Measurements from ENCODE around the gene DUOXA2. TPM values are rescaled to one million over a fixed set of nuclear protein-coding genes. Genes with fewer than 3 reads are reported as not detected.
A peak's percentile ranks its signal among the peaks of the same experiment; 100 is the strongest.

DUOXA2 gene
- total RNA-seq, 1 experiment from 2014 or later: not detected

- DNase-seq (ENCODE audit: low spot score): no peak
- H3K9me3 Mint-ChIP-seq: no peaks in the 10 kb centered on the region
- no peaks in the 10 kb centered on the region for H3K36me3 Mint-ChIP-seq
- ChIA-PET CTCF (interaction anchor here (1.5 to 8.3 kb wide), 2 partner anchors 8 to 16 kb away, joined by 4 to 231 read pairs; partner anchors contain the start of genes DUOX1 and DUOXA1), POLR2A (no interaction called here)
- H3K27ac Mint-ChIP-seq: no peak overlapping the region
- no peak for ATAC-seq
- peaks cover 100% of the 10 kb centered on the region for H3K27me3 Mint-ChIP-seq (ENCODE audit: low read depth)
- peaks cover 44% of the 10 kb centered on the region for H3K4me1 Mint-ChIP-seq
- H3K4me3 Mint-ChIP-seq: peak overlapping the region; percentile 64
- TF ChIP-seq GRHL2 (CRISPR knock-in tag; IDR thresholded peaks at IDR 0.05; ENCODE audit: insufficient replicate concordance, severe bottlenecking) (no peak), ZMAT4 (CRISPR knock-in tag; IDR thresholded peaks at IDR 0.05) (no peak), SMAD4 (CRISPR knock-in tag; IDR thresholded peaks at IDR 0.05) (no peak), ATF6 (CRISPR knock-in tag; IDR thresholded peaks at IDR 0.05) (no peak), EMX1 (CRISPR knock-in tag; IDR thresholded peaks at IDR 0.05) (no peak), ATF1 (CRISPR knock-in tag; IDR thresholded peaks at IDR 0.05) (no peak), GTF2I (CRISPR knock-in tag; conservative IDR thresholded peaks at IDR 0.05) (no peak), ZNF423 (CRISPR knock-in tag; IDR thresholded peaks at IDR 0.05) (no peak), TEAD1 (CRISPR knock-in tag; IDR thresholded peaks at IDR 0.05) (no peak)
Observed at GRCh38 chr15:45114751-45115085, 592 bp downstream of the DUOXA2 start.

GRCh38 chr15:45115312-45115820 lies 1.2 kb downstream of the DUOXA2 start:
- Mint-ChIP-seq H3K4me1 (peaks cover 43% of the 10 kb centered on the region), H3K27me3 (ENCODE audit: low read depth) (peaks cover 99% of the 10 kb centered on the region), H3K36me3 (no peaks in the 10 kb centered on the region), H3K27ac (no peak overlapping the region), H3K4me3 (no peak overlapping the region), H3K9me3 (no peaks in the 10 kb centered on the region)
- ATAC-seq (no peak), DNase-seq (ENCODE audit: low spot score) (no peak)
- POLR2A ChIA-PET: no interaction called here
- CTCF ChIA-PET: interaction anchor here (0.6 to 8.3 kb wide), 4 partner anchors 8 to 37 kb away, joined by 4 to 231 read pairs (median 4); partner anchors contain the start of genes DUOX1 and DUOXA1
- TF ChIP-seq E2F5 (CRISPR knock-in tag; IDR thresholded peaks at IDR 0.05) (no peak), MLX (CRISPR knock-in tag; IDR thresholded peaks at IDR 0.05) (no peak), SP1 (CRISPR knock-in tag; conservative IDR thresholded peaks at IDR 0.05) (no peak), JAZF1 (CRISPR knock-in tag; IDR thresholded peaks at IDR 0.05) (no peak), IRF1 (CRISPR knock-in tag; IDR thresholded peaks at IDR 0.05) (no peak), KAT7 (CRISPR knock-in tag; IDR thresholded peaks at IDR 0.05; ENCODE audit: borderline replicate concordance) (no peak)

GRCh38 chr15:45116006-45116481 lies 1.9 kb downstream of the DUOXA2 start:
- Mint-ChIP-seq H3K4me1 (peaks cover 41% of the 10 kb centered on the region), H3K36me3 (no peaks in the 10 kb centered on the region), H3K27me3 (ENCODE audit: low read depth) (peaks cover 99% of the 10 kb centered on the region), H3K4me3 (peak overlapping the region; percentile 64), H3K9me3 (no peaks in the 10 kb centered on the region), H3K27ac (no peak overlapping the region)
- DNase-seq (ENCODE audit: low spot score) (no peak), ATAC-seq (no peak)
- ChIA-PET CTCF (interaction anchor here (0.6 to 8.3 kb wide), 4 partner anchors 9 to 81 kb away, joined by 3 to 231 read pairs (median 4); partner anchors contain the start of genes DUOX1 and DUOXA1), POLR2A (interaction anchor here (1.3 kb wide), 1 partner anchor 19 kb away, joined by 5 read pairs; no protein-coding TSS in a partner anchor)
- TF ChIP-seq ZNF512 (CRISPR knock-in tag; IDR thresholded peaks at IDR 0.05; ENCODE audit: borderline replicate concordance) (no peak), ELF4 (CRISPR knock-in tag; IDR thresholded peaks at IDR 0.05; ENCODE audit: low read depth) (no peak), OVOL2 (CRISPR knock-in tag; IDR thresholded peaks at IDR 0.05; ENCODE audit: borderline replicate concordance) (no peak), ATF6 (CRISPR knock-in tag; IDR thresholded peaks at IDR 0.05) (no peak), ZNF263 (CRISPR knock-in tag; IDR thresholded peaks at IDR 0.05; ENCODE audit: low read depth) (no peak)
